Osteoblast (primary cell): ENCODE results near the gene LMX1A. TPM values are rescaled to one million over a fixed set of nuclear protein-coding genes. Genes with fewer than 3 reads are reported as not detected.

Experiments used
- DNase-seq: peaks from one replicate; pipeline ENCODE4 v3.0.0; 2011; ENCODE audit warnings: low spot score, mixed read lengths; ENCODE audit not compliant: insufficient read length; ENCODE audit errors: missing footprints
- H2AFZ ChIP-seq: 2 replicates; pipeline ENCODE4 v1.6.0; 2011; ENCODE audit warnings: mild to moderate bottlenecking, low read length
- H3K27ac ChIP-seq: 2 replicates; pipeline ENCODE4 v1.5.1; 2011; ENCODE audit warnings: mild to moderate bottlenecking, low read depth, low read length, moderate library complexity
- H3K27me3 ChIP-seq: 2 replicates; pipeline ENCODE4 v1.6.0; 2012; ENCODE audit warnings: mild to moderate bottlenecking, control low read depth, inconsistent platforms, low read length, moderate library complexity; ENCODE audit not compliant: insufficient read depth
- H3K36me3 ChIP-seq: 2 replicates; pipeline ENCODE4 v1.5.1; 2011; ENCODE audit warnings: mild to moderate bottlenecking, low read length, control low read depth, moderate library complexity; ENCODE audit not compliant: insufficient read depth
- H3K4me1 ChIP-seq: 2 replicates; pipeline ENCODE4 v1.5.1; 2011; ENCODE audit warnings: mild to moderate bottlenecking, low read length, control low read depth, moderate library complexity; ENCODE audit not compliant: insufficient read depth
- H3K4me2 ChIP-seq: 2 replicates; pipeline ENCODE4 v1.6.0; 2011; ENCODE audit warnings: mild to moderate bottlenecking, low read length; ENCODE audit not compliant: insufficient read depth
- H3K4me3 ChIP-seq: fragments of 200-600 bp; sonication (generic); 3 replicates; pipeline ENCODE4 v1.5.1; 2012; ENCODE audit warnings: mild to moderate bottlenecking, low read length, inconsistent platforms; ENCODE audit not compliant: insufficient read depth
- H3K79me2 ChIP-seq: 2 replicates; pipeline ENCODE4 v1.6.0; 2012; ENCODE audit warnings: mild to moderate bottlenecking, low read length, control low read depth, inconsistent platforms; ENCODE audit not compliant: insufficient read depth
- H3K9me3 ChIP-seq: 2 replicates; pipeline ENCODE4 v1.5.1; 2011; ENCODE audit warnings: low read depth, low read length, control low read depth
- H4K20me1 ChIP-seq: 2 replicates; pipeline ENCODE4 v1.6.0; 2012; ENCODE audit warnings: mild to moderate bottlenecking, low read length, control low read depth; ENCODE audit not compliant: insufficient read depth
- CTCF ChIP-seq: IDR thresholded peaks from 2 replicates; pipeline ENCODE4 v1.5.1; 2011; ENCODE audit warnings: mild to moderate bottlenecking, low read depth, low read length, moderate library complexity; ENCODE audit errors: extremely low read depth
- total RNA-seq: library from RNA; depleted of rRNA; stranded (reverse); fragments of >200 nt; gene quantifications from 2 replicates; pipeline ENCODE4 v1.2.3, GENCODE V29; 2012

The LMX1A gene
- total RNA-seq, 1 donor = not detected

DNA sequence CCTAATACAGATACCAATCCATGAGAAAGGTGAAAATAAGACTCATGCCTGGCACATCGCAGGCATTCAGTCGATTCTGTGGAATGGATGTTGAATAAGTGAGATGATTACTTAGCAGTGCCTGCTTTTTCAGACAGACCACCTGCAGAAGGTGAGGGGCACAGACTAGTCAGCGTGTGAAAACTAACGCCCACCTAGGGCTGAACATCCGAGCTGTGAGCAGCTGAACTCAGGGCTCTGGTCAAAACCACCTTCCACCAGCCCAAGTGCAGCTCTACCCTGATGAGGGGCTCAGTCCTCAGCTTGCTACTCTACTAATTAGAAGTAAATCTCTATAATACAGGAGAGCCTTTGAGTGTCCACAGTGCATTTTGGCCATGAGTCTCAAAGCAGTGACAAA, 32.5 kb downstream of the LMX1A start:
- no peak for DNase-seq
- H4K20me1 ChIP-seq = no peaks in the 10 kb centered on the region
- no peak overlapping the region for H3K4me3 ChIP-seq
- no peak for TF ChIP-seq CTCF
- H3K36me3 ChIP-seq = no peaks in the 10 kb centered on the region
- H3K79me2 ChIP-seq = no peaks in the 10 kb centered on the region
- H3K27ac ChIP-seq = no peak overlapping the region
- no peaks in the 10 kb centered on the region for H3K9me3 ChIP-seq
- no peaks in the 10 kb centered on the region for H3K4me1 ChIP-seq
- H3K4me2 ChIP-seq = no peak overlapping the region
- H3K27me3 ChIP-seq = no peaks in the 10 kb centered on the region
- H2AFZ ChIP-seq = no peak overlapping the region

DNA sequence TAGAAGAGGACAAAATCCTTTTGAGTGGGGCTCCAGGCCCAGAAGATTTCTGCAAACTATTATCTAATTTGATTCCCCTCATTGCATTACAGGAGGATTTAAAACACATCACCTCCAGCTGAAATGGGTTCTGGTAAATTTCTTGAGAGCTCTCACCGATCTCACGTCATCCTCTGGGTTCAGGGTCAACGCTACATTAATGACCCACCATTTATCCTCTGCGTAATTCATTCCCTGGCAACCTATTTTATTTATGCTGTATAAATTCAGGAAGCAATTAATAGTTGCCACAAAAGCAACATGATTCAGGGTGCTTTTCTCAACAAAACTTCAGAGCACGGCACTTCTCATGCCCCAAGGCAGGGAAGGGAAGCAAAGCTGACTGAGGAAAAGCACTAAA, 38.9 kb downstream of the LMX1A start:
- no peaks in the 10 kb centered on the region for H3K79me2 ChIP-seq
- H3K27me3 ChIP-seq = no peaks in the 10 kb centered on the region
- H3K27ac ChIP-seq = no peak overlapping the region
- no peak for DNase-seq
- H3K4me2 ChIP-seq = no peak overlapping the region
- H3K9me3 ChIP-seq = no peaks in the 10 kb centered on the region
- H3K36me3 ChIP-seq = no peaks in the 10 kb centered on the region
- H2AFZ ChIP-seq = no peak overlapping the region
- H3K4me1 ChIP-seq = no peaks in the 10 kb centered on the region
- no peak overlapping the region for H3K4me3 ChIP-seq
- H4K20me1 ChIP-seq = no peaks in the 10 kb centered on the region
- no peak for TF ChIP-seq CTCF

- no peaks in the 10 kb centered on the region for H3K79me2 ChIP-seq
- H3K4me1 ChIP-seq = no peaks in the 10 kb centered on the region
- no peak overlapping the region for H2AFZ ChIP-seq
- H3K36me3 ChIP-seq = no peaks in the 10 kb centered on the region
- no peak overlapping the region for H3K27ac ChIP-seq
- no peaks in the 10 kb centered on the region for H4K20me1 ChIP-seq
- TF ChIP-seq CTCF = no peak
- H3K27me3 ChIP-seq = no peaks in the 10 kb centered on the region
- no peak overlapping the region for H3K4me3 ChIP-seq
- no peaks in the 10 kb centered on the region for H3K9me3 ChIP-seq
- no peak for DNase-seq
- H3K4me2 ChIP-seq = no peak overlapping the region
Measured at GRCh38 chr1:165316153-165316772, 40.3 kb downstream of the LMX1A start.

DNA sequence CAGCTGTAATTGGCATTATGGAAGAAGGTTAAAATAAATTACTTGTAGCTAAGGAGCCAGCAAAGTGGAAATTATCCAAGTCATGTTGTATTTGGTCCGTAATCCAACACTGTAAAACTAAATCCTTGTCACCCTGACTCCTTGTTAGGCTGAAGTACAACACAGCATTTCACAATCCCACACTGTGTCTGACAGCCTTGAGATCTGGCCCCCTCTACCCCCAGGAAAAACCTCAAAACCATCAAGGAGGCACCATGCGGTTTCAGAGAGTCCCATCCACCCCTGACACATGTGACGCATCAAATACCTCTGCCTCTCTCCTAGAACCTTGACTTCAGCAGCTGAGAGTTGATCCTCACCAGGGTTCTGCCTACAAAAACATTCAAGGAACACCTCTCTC, 41.0 kb downstream of the LMX1A start:
- no peak for TF ChIP-seq CTCF
- H4K20me1 ChIP-seq = no peaks in the 10 kb centered on the region
- H3K4me3 ChIP-seq = no peak overlapping the region
- DNase-seq = no peak
- no peak overlapping the region for H3K27ac ChIP-seq
- H3K9me3 ChIP-seq = no peaks in the 10 kb centered on the region
- no peaks in the 10 kb centered on the region for H3K79me2 ChIP-seq
- H3K36me3 ChIP-seq = no peaks in the 10 kb centered on the region
- H3K4me2 ChIP-seq = no peak overlapping the region
- H2AFZ ChIP-seq = no peak overlapping the region
- no peaks in the 10 kb centered on the region for H3K4me1 ChIP-seq
- H3K27me3 ChIP-seq = no peaks in the 10 kb centered on the region
